Tibial nerve (tissue), 4 donors: ENCODE measurements around the gene PDE3A.

Experiments
- EP300 ChIP-seq, 2 donors: sonication (generic); formaldehyde crosslinking; IDR thresholded peaks; one replicate each; pipeline ENCODE4 v1.6.1; 2017; ENCODE audit warnings: antibody characterized with exemption in 2 of 2, mild to moderate bottlenecking in 1 of 2
- TF ChIP-seq, protein P1 (sequence below), 5 experiments: fragments of 200-600 bp in 3 of 5; fragments of 450-650 bp in 2 of 5; sonication (generic) in 3 of 5; IDR thresholded peaks; one replicate each; pipeline ENCODE4 v1.5.1; 2016 to 2019; ENCODE audit warnings: antibody characterized with exemption in 5 of 5, mild to moderate bottlenecking in 3 of 5, moderate library complexity in 2 of 5

DNA sequence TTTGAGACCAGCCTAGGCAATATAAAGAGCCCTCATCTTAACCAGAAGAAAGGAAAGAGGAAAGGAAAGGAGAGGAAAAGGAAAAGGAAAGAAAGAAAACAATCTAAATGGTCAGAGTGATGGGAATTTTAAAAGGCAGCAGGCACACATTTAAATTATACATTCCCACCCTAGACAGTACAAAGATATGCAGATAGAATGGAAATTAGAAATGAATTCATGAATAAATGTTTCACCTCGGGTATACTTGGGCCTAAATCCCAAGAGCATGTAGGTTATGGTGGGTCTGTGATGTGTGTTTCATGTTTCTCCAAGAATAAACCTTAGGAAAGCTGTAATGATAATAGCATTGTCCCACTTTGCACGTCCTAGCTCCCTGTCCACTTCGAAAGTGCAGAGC lies 222.2 kb downstream of the PDE3A start:
- TF ChIP-seq, protein P1, sequence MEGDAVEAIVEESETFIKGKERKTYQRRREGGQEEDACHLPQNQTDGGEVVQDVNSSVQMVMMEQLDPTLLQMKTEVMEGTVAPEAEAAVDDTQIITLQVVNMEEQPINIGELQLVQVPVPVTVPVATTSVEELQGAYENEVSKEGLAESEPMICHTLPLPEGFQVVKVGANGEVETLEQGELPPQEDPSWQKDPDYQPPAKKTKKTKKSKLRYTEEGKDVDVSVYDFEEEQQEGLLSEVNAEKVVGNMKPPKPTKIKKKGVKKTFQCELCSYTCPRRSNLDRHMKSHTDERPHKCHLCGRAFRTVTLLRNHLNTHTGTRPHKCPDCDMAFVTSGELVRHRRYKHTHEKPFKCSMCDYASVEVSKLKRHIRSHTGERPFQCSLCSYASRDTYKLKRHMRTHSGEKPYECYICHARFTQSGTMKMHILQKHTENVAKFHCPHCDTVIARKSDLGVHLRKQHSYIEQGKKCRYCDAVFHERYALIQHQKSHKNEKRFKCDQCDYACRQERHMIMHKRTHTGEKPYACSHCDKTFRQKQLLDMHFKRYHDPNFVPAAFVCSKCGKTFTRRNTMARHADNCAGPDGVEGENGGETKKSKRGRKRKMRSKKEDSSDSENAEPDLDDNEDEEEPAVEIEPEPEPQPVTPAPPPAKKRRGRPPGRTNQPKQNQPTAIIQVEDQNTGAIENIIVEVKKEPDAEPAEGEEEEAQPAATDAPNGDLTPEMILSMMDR (IDR thresholded peaks at IDR 0.05), result no peak
- TF ChIP-seq EP300 (IDR thresholded peaks at IDR 0.05), result no peak
